ENCODE results near the gene OPN3.

GRCh38 chr1:241596633-241597032 is 43.5 kb downstream of the OPN3 start:
- TF ChIP-seq EZH2phosphoT487 (IDR thresholded peaks at IDR 0.05; ENCODE audit: insufficient read depth, low read depth) (no peak), EZH2 (IDR thresholded peaks at IDR 0.05; ENCODE audit: insufficient read depth, poor library complexity, severe bottlenecking) (no peak)
